Measurements from ENCODE around the gene PRIMA1.

PRIMA1 gene

DNA sequence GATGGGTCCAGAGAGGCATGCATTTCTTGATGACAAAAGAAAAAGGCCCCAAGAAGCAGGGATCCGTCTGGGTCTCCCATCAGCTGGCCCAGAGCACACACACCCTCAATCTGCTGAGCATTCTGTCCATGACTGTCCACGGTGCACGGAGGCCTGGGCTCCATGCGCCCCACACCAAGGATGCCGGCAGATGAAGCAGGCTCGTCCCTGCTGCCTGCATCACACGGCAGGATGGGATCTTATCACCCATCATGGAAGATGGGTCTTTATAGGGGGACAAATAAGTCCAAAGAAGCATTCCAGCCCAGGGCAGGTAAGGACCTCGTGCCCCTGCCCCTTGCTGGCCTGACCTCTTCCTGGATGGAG lies 59.7 kb downstream of the PRIMA1 start:
- no peak for DNase-seq

GRCh38 chr14:93727917-93728650 lies 60.2 kb downstream of the PRIMA1 start:
- no peak for DNase-seq

- DNase-seq = no peak
These were observed 61.1 kb downstream of the PRIMA1 start for GRCh38 chr14:93727039-93727740.

DNA sequence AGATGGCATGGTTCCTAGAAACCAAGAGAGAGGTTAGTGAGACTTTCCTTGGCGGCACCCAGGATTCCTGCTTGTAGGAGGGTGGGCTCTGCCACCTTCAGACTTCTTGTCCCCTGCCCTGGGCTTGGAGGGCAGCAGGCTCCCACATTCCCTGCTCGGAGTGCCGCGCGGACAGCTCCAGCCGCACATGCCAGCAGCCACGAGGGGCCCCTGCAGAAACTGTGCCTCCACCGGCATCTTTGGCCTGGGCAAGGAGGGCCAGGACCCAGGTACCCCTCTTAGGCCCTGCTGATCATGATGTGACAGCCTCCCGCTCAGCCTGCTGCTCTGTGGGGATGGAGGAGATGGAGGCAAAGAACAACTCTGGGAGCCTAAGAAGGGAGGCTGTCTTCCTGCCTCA lies 62.3 kb downstream of the PRIMA1 start:
- no peak for DNase-seq

DNA sequence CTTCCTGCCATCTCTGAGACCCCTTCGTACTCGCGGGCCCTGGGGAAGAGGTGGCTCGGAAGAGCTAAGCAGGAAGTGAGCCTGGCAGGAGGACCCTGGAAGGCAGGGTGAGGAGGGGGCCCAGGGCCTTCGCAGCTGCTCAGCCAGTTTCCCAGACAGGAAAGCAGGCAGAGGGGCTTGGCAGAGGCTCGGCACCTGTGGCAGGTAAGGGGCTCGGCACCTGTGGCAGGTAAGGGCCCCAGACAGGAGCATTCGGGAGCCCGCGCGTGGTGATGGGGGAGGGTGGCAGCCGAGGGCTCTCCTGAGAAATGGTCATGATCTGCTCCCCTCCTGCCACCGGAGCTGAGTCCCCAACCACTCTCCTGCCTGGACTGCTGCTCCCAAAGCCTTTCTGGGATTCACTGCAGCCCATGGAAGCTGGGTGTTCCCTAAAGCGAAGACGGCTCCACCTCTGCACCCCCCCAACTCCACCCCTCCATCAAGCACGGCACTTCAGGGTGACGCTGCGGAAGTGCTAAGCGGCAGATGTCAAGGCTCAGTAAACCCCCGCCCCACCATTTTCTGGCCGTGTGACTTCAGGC lies 63.2 kb downstream of the PRIMA1 start:
- no peak for DNase-seq

DNA sequence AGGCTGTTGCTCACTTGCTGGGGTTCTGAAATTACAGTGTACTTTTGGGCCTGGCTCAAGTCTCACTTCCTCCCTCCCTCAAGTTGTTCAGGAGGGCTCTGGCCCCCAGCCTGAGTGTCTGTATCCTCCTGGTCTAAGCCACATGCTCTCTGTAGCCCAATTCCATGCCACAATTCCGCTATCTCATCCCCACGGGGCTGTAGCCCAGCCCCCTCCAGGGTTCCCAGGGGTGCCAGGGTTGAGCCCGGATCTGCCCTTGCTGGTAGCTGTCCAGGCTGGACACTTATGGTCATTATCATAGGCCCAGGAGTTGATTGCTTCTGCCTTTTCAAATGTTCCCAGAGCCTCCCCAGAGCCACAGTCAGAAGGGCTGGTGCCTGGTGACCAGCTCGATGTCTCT lies 65.3 kb downstream of the PRIMA1 start:
- DNase-seq = no peak

GRCh38 chr14:93720981-93721483 lies 67.3 kb downstream of the PRIMA1 start:
- no peak for DNase-seq

GRCh38 chr14:93720076-93720815 lies 68.0 kb downstream of the PRIMA1 start:
- no peak for DNase-seq

DNA sequence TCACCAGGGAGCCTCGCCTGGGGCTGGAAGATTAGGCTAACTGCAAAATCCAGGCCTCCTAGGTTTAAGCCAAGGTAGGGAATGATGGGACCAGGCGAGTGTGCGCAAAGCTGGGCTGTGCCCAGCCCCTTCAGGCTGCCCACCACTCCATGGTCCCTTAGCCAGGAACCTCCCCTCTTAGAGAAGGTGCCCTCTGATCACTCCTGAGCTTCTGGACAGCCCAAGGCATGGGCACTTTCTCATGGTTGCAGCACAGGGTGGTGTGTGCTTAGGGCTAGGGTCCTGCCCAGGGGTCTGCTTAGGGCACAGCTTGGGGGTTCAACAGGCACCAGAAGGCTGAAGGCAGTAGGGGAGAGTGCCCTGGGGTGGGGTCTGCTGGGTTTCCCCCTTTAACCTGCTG lies 69.0 kb downstream of the PRIMA1 start:
- no peak for DNase-seq

- no peak for DNase-seq
These were observed 70.5 kb downstream of the PRIMA1 start for GRCh38 chr14:93717668-93718320.

GRCh38 chr14:93716746-93717667 lies 71.3 kb downstream of the PRIMA1 start:
- DNase-seq = no peak

DNA sequence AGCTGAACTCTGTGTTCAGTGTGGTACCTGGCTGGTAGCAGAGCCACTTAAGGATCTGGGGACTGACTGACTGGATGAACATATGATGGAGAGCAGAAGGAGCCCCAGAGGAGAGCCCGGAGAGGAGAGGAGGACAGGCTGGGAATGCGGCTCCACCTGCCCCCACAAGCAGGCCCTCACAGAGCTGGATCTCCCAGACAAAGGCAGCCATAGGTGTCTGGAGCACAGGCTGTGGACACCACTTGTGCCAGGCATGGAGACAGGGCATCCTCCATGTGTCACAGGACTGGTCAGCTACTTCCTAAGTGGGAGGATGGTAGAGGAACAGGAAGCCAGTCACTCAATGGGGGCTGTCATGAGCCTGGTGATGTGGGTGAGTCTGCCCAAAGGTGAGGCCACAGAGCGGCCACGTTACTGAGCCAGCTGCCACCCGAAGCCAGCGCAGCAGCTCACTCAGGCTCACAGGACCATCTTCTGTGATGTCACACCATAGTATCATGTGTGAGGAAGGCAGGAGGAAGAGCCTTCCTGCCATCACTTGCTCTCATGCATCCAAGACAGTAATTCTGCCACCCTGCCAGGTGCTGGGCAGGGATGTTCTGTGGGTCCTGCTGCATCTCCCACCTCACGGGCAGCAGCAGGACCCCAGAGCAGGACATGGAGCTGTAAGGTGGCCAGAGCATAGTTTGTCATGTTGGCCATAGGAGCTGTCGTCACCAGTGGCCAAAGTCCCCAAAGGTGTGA lies 72.1 kb downstream of the PRIMA1 start:
- DNase-seq = no peak

GRCh38 chr14:93715279-93715927 lies 72.9 kb downstream of the PRIMA1 start:
- no peak for DNase-seq

DNA sequence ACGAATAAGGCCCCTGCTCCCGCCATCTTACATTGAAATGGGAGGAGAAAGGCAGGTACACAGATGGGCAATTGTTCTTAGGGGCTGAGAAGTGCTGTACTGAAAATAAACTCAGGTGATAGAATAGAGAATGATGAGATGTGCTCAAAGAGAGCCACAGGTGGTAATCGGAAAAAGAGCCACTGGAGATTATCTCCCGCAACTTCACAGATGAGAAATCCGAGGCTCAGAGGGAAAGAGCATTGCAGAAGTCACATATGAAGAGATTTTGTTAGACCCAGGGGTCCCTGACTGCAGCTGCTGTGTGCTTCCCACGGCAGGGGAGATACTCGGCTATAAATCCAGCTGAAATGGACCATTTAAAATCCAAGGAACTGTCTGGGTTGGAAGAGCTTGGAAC lies 73.7 kb downstream of the PRIMA1 start:
- no peak for DNase-seq

GRCh38 chr14:93713726-93714405 lies 74.4 kb downstream of the PRIMA1 start:
- DNase-seq = no peak

DNA sequence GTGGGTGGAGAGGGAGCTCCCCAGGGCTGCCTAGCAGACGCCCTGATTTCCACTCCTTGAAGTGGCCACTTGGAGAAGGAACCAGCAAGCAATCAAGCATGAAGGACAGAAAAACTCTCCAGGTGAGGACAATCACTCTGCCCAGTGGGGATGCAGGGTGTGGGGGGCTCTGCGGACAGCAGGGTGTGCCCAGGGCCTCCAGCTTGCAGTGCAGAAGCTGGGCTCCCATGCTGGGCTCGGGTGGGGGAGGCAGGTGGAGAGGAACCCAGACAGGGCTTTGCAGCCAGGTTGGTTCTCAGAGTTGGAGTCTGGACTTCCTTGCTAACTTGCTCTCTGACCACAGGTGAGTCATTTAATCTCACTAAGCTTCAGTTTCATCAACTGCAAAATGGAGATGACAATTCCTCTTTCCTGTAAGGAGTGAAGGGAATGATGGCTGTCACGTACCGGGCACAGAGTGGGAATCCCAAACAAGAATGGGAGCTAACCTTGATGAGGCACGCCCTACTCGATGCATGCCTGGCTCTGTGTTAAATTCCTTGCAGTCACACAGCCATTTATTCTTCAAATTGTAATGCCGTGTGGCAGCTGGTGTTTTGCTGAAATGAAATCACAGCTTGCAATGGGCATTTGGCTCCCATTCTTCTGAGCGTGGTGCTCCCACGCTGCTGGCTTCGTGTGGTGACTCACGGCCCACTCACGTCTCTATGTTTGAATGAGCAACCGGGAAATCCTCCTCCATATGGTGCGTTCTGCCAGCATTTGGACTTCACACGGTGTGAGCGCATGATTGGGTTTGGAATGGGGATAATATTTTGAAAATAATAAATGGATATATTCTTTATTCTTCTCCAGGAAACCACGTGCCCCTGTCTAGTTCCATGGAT lies 75.2 kb downstream of the PRIMA1 start:
- no peak for DNase-seq

GRCh38 chr14:93712079-93712837 lies 76.0 kb downstream of the PRIMA1 start:
- DNase-seq = no peak

DNA sequence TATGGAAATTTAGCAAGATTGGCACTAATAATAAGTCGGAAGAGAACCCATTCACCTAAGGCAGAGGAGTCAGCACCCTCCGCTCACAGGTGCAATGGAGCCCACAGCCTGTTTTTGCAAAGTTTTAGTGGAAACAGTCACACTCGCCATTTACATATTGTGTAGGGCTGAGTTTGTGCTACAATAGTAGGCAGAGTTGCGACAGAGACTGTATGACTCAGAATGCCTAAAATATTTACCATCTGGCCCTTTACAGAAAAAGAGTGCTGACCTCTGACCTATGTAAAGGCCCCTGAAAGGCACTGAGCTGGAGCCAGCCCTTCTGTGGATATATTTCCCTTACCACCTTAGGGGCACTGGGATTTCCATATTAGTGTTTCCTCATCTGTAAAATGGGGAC lies 79.0 kb downstream of the PRIMA1 start:
- DNase-seq = no peak
